ENCODE results near the gene DOCK2.

DNA sequence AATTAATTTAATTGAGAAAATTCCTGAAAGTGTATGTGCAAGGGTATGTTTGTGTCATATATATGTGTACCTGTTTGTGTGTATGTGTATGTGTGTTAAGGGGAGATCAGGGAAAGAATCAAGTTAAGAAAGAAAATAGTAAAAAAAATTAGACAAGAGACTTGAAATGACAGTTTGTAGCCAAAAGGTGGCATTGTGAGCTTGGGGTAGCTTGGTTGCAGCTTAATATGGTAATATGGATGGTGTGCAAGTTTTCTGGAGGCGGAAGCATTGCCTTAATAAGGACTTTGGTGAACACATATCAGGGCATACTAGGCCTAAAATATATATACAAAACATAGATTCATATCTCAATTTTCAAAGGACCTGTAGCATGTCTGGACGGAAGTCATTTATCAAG is 213.3 kb downstream of the DOCK2 start:
- TF ChIP-seq POLR2A (IDR thresholded peaks at IDR 0.05), result no peak
- TF ChIP-seq, protein P1, sequence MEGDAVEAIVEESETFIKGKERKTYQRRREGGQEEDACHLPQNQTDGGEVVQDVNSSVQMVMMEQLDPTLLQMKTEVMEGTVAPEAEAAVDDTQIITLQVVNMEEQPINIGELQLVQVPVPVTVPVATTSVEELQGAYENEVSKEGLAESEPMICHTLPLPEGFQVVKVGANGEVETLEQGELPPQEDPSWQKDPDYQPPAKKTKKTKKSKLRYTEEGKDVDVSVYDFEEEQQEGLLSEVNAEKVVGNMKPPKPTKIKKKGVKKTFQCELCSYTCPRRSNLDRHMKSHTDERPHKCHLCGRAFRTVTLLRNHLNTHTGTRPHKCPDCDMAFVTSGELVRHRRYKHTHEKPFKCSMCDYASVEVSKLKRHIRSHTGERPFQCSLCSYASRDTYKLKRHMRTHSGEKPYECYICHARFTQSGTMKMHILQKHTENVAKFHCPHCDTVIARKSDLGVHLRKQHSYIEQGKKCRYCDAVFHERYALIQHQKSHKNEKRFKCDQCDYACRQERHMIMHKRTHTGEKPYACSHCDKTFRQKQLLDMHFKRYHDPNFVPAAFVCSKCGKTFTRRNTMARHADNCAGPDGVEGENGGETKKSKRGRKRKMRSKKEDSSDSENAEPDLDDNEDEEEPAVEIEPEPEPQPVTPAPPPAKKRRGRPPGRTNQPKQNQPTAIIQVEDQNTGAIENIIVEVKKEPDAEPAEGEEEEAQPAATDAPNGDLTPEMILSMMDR (IDR thresholded peaks at IDR 0.05), result no peak

Data from lower leg skin (tissue), 3 donors.